A673 (cell line): ENCODE measurements around the gene RFTN1.

ENCODE experiments used
- CTCF ChIP-seq: fragments of 300-800, 200-600 bp; sonication (generic); conservative IDR thresholded peaks from 2 replicates; pipeline ENCODE4 v1.5.1; 2017; ENCODE audit warnings: low read depth, mild to moderate bottlenecking, antibody characterized with exemption, low read length, moderate library complexity, mixed read lengths
- EZH2 ChIP-seq: fragments of 200-600 bp; sonication (generic); IDR thresholded peaks from 2 replicates; pipeline ENCODE4 v1.6.1; 2017; ENCODE audit warnings: borderline replicate concordance, low read depth, mild to moderate bottlenecking, mixed read lengths, antibody characterized with exemption, low read length; ENCODE audit not compliant: poor library complexity, severe bottlenecking

GRCh38 chr3:16500093-16500492 is 13.4 kb downstream of the RFTN1 start:
- no peak for TF ChIP-seq CTCF
- TF ChIP-seq EZH2: no peak
